HCT116 (cell line): ENCODE measurements around the gene ZBED5. TPM values are rescaled to one million over a fixed set of nuclear protein-coding genes. Genes with fewer than 3 reads are reported as not detected.
A peak's percentile ranks its signal among the peaks of the same experiment; 100 is the strongest.

Experiments
- ATAC-seq: fragments of 200-7000 bp; cut with Tn5 transposase; 2 replicates; pipeline ENCODE4 v1.9.1; 2020; ENCODE audit warnings: mild to moderate bottlenecking, moderate library complexity
- BruUV-seq: library from RNA; stranded (reverse); fragments of 400-500 nt; replicated peaks from 2 replicates; lab custom pipeline; 2021; lab: Mats Ljungman, UMichigan
- CTCF ChIA-PET: fragments of 300-600 bp; sonication (Branson Sonifier 250); formaldehyde crosslinking; loops from one replicate; lab custom pipeline; 2021; ENCODE audit warnings: antibody characterized with exemption; lab: Charles Lee
- POLR2A ChIA-PET: fragments of 300-600, 350-600 bp; sonication (Branson Sonifier 250); formaldehyde crosslinking; loops from one replicate; lab custom pipeline; 2021; ENCODE audit warnings: antibody characterized with exemption; lab: Charles Lee
- RAD21 ChIA-PET, 2 experiments: fragments of 300-600 bp; sonication (Branson Sonifier 250); formaldehyde crosslinking; loops; one replicate each; lab custom pipeline; 2023; ENCODE audit warnings: low total read pairs in 2 of 2; ENCODE audit not compliant: uncharacterized antibody in 2 of 2, unreplicated experiment in 2 of 2, low non-redundant PET in 1 of 2; lab: Charles Lee
- DNase-seq: peaks from one replicate; pipeline ENCODE4 v3.0.0-alpha.2; 2010; ENCODE audit warnings: low read depth, low spot score
- H2AFZ ChIP-seq: fragments of 200-600 bp; shearing (Covaris generic), sonication (generic); 2 replicates; pipeline ENCODE4 v1.6.1; 2017; ENCODE audit warnings: low read depth, mixed run types, mixed read lengths, antibody characterized with exemption, low read length; ENCODE audit not compliant: poor library complexity, severe bottlenecking
- H3K27ac ChIP-seq: 2 replicates; pipeline ENCODE4 v1.5.1; 2012; ENCODE audit warnings: low read depth, low read length
- H3K27me3 ChIP-seq: fragments of 200-600 bp; sonication (generic); 2 replicates; pipeline ENCODE4 v1.6.1; 2016; ENCODE audit warnings: mixed run types, low read length, mixed read lengths; ENCODE audit not compliant: insufficient read depth
- H3K36me3 ChIP-seq, 2 experiments: fragments of 200-500 bp in 1 of 2; fragments of 200-600 bp in 1 of 2; sonication (Bioruptor generic) in 1 of 2; sonication (generic) in 1 of 2; 2 replicates each; pipeline versions ENCODE4 v1.5.1 to v1.6.1; 2014 to 2016; ENCODE audit warnings: low read length in 2 of 2, inconsistent platforms in 1 of 2, mixed read lengths in 1 of 2, mixed run types in 1 of 2; ENCODE audit not compliant: insufficient read depth in 2 of 2, control insufficient read depth in 1 of 2
- H3K4me1 ChIP-seq, 2 experiments: fragments of 200-600 bp in 1 of 2; sonication (generic) in 1 of 2; 2 replicates each; pipeline versions ENCODE4 v1.5.1 to v1.6.1; 2012 to 2017; ENCODE audit warnings: low read length in 2 of 2, inconsistent platforms in 1 of 2, mild to moderate bottlenecking in 1 of 2, mixed read lengths in 1 of 2, mixed run types in 1 of 2, moderate library complexity in 1 of 2; ENCODE audit not compliant: insufficient read depth in 2 of 2, control insufficient read depth in 1 of 2
- H3K4me2 ChIP-seq: fragments of 200-600 bp; sonication (generic); 2 replicates; pipeline ENCODE4 v1.6.1; 2017; ENCODE audit warnings: mixed run types, low read length, mixed read lengths
- H3K4me3 ChIP-seq, 2 experiments: fragments of 200-600 bp in 1 of 2; sonication (generic) in 1 of 2; replicated peaks in 1 of 2; 2 replicates each; pipeline ENCODE4 v1.5.1; 2011 to 2016; ENCODE audit warnings: low read length in 2 of 2, control low read depth in 1 of 2, low read depth in 1 of 2, mild to moderate bottlenecking in 1 of 2, mixed read lengths in 1 of 2, mixed run types in 1 of 2
- H3K79me2 ChIP-seq: fragments of 200-600 bp; sonication (generic); 2 replicates; pipeline ENCODE4 v1.6.1; 2017; ENCODE audit warnings: mild to moderate bottlenecking, mixed run types, low read length, moderate library complexity, mixed read lengths; ENCODE audit not compliant: insufficient read depth
- H3K9ac ChIP-seq: fragments of 200-600 bp; sonication (generic); 2 replicates; pipeline ENCODE4 v1.6.1; 2016; ENCODE audit warnings: low read length, mixed read lengths
- H3K9me2 ChIP-seq: fragments of 200-600 bp; sonication (generic), shearing (Covaris generic); 2 replicates; pipeline ENCODE4 v1.6.1; 2017; ENCODE audit warnings: mixed run types, mild to moderate bottlenecking, moderate library complexity; ENCODE audit not compliant: insufficient read depth
- H3K9me3 ChIP-seq, 2 experiments: fragments of 200-500 bp in 1 of 2; fragments of 200-600 bp in 1 of 2; sonication (Bioruptor generic) in 1 of 2; sonication (generic) in 1 of 2; 2 replicates each; pipeline ENCODE4 v1.6.1; 2014 to 2017; ENCODE audit warnings: low read length in 2 of 2, mixed read lengths in 2 of 2, inconsistent platforms in 1 of 2, low read depth in 1 of 2, mild to moderate bottlenecking in 1 of 2, mixed run types in 1 of 2, moderate library complexity in 1 of 2; ENCODE audit not compliant: control insufficient read depth in 1 of 2, insufficient read depth in 1 of 2
- H4K20me1 ChIP-seq: fragments of 200-600 bp; sonication (generic), shearing (Covaris generic); 2 replicates; pipeline ENCODE4 v1.6.1; 2017; ENCODE audit warnings: mixed run types, mild to moderate bottlenecking, moderate library complexity; ENCODE audit not compliant: insufficient read depth
- EZH2 ChIP-seq: fragments of 200-600 bp; sonication (generic); IDR thresholded peaks from 2 replicates; pipeline ENCODE4 v1.6.1; 2017; ENCODE audit warnings: antibody characterized with exemption, mixed run types
- JUND ChIP-seq: IDR thresholded peaks from 2 replicates; pipeline ENCODE4 v1.6.1; 2012
- POLR2AphosphoS5 ChIP-seq: IDR thresholded peaks from 2 replicates; pipeline ENCODE4 v1.6.1; 2011; ENCODE audit warnings: mild to moderate bottlenecking, low read depth, low read length, moderate library complexity
- SIN3A ChIP-seq: IDR thresholded peaks from 2 replicates; pipeline ENCODE4 v1.6.1; 2012; ENCODE audit warnings: low read depth
- SRF ChIP-seq: IDR thresholded peaks from 2 replicates; pipeline ENCODE4 v1.6.1; 2012; ENCODE audit warnings: low read depth
- TCF7L2 ChIP-seq: IDR thresholded peaks from 2 replicates; pipeline ENCODE4 v1.7.0; 2011; ENCODE audit warnings: borderline replicate concordance, inconsistent platforms; ENCODE audit not compliant: insufficient read depth, insufficient read length; ENCODE audit errors: extremely low read depth
- intact Hi-C: fragments of 100-400 bp; cut with micrococcal nuclease; formaldehyde crosslinking; loops from 2 replicates; pipeline ENCODE4 v1.10.0; 2022
- total RNA-seq: library from RNA; stranded (reverse); gene quantifications from one replicate; pipeline ENCODE4 v1.2.1, GENCODE V29; 2021; ENCODE audit not compliant: unreplicated experiment

The ZBED5 gene
- total RNA-seq, 1 experiment from 2014 or later: 26.8 TPM

DNA sequence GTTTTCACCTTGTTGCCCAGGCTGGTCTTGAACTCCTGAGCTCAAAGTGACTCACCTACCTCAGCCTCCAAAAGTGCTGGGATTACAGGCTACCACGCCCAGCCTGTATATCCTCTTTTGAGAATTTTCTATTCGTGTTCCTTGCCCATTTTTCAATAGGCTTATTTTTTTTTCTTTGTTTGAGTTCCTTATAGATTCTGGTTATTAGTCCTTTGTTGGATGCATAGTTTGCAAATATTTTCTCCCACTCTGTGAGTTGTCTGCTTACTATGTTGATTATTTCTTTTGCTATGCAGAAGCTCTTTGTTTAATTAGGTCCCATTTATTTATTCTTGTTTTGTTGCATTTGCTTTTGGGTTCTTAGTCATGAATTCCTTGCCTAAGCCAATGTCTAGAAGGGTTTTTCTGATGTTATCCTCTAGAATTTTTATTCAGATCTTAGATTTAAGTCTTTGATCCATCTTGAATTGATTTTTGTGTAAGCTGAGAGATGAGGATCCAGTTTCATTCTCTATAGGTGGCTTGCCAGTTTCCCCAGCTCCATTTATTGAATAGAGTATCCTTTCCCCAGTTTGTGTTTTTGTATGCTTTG lies 17.7 kb upstream of the ZBED5 start:
- DNase-seq (no peak), ATAC-seq (peak; percentile 52)
- intact Hi-C loops: no loop called here
- Histone ChIP-seq H4K20me1 (no peaks in the 10 kb centered on the region), H3K4me1 (peaks cover 10 to 32% of the 10 kb centered on the region in 2 experiments; a peak in 3 of 4 replicates), H3K9me3 (peaks cover 3 to 7% of the 10 kb centered on the region in 2 experiments; a peak in 2 of 4 replicates), H3K9me2 (no peaks in the 10 kb centered on the region), H3K27me3 (no peaks in the 10 kb centered on the region), H3K4me3 (no peak overlapping the region), H3K79me2 (0 out of 2 replicates have a peak, but pooled peaks cover 4% of the 10 kb centered on the region), H3K4me2 (peak overlapping the region; percentile 43), H3K27ac (peak overlapping the region; percentile 20; the same call in 1 of the 2 replicates), H2AFZ (no peak overlapping the region), H3K9ac (no peak overlapping the region), H3K36me3 (no peaks in the 10 kb centered on the region)
- RAD21 ChIA-PET: no interaction called here
- POLR2A ChIA-PET: interaction anchor here (1.0 kb wide), 1 partner anchor 67 kb away, joined by 4 read pairs; the partner anchor contains the start of gene EIF4G2
- TF ChIP-seq SIN3A (no peak), POLR2AphosphoS5 (no peak)
- CTCF ChIA-PET: no interaction called here
- no TSS peak for BruUV-seq

DNA sequence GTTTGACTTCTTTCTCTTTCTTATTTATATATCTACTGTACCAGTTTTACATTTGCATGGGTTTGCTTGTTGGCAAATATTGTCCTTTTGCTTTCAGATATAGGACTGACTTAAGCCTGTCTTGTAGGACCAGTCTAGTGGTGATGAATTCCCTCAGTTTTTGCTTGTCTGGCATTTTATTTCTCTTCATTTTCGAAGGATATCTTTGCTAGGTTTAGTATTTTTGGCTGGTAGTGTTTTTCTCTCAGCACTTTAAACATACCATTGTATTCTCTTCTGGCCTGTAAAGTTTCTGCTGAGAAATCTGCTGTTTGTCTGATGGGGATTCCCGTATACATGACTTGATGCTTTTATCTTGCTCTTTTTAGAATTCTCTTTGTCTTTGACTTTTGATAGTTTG lies 14.2 kb upstream of the ZBED5 start:
- H3K4me3 ChIP-seq: no peak overlapping the region
- peaks cover 3 to 7% of the 10 kb centered on the region in 2 experiments; a peak in 2 of 4 replicates for H3K9me3 ChIP-seq
- intact Hi-C loops: no loop called here
- ChIA-PET POLR2A (interaction anchor here (0.7 kb wide), 1 partner anchor 63 kb away, joined by 3 read pairs; no protein-coding TSS in a partner anchor), CTCF (no interaction called here), RAD21 (no interaction called here)
- H3K4me1 ChIP-seq: peaks cover 10 to 21% of the 10 kb centered on the region in 2 experiments; a peak in 3 of 4 replicates
- no peaks in the 10 kb centered on the region for H3K27me3 ChIP-seq
- TF ChIP-seq JUND (no peak), SRF (no peak), EZH2 (no peak), TCF7L2 (no peak)
- H3K9me2 ChIP-seq: no peaks in the 10 kb centered on the region
- no TSS peak for BruUV-seq
- no peaks in the 10 kb centered on the region for H4K20me1 ChIP-seq
- H3K27ac ChIP-seq: no peak overlapping the region
- H3K4me2 ChIP-seq: no peak overlapping the region
- DNase-seq (no peak), ATAC-seq (no peak)
- H2AFZ ChIP-seq: no peak overlapping the region
- H3K9ac ChIP-seq: no peak overlapping the region
- H3K79me2 ChIP-seq: 0 out of 2 replicates have a peak, but pooled peaks cover 4% of the 10 kb centered on the region
- no peaks in the 10 kb centered on the region for H3K36me3 ChIP-seq
